GM12873 (cell line): ENCODE results near the gene AOPEP.

Source experiments
- TF ChIP-seq, protein P1 (sequence below): IDR thresholded peaks from 2 replicates; pipeline ENCODE4 v1.5.1; 2012; ENCODE audit warnings: low read depth, mild to moderate bottlenecking, moderate library complexity, low read length, control low read depth; ENCODE audit not compliant: insufficient read depth; ENCODE audit errors: missing control alignments

Gene AOPEP

DNA sequence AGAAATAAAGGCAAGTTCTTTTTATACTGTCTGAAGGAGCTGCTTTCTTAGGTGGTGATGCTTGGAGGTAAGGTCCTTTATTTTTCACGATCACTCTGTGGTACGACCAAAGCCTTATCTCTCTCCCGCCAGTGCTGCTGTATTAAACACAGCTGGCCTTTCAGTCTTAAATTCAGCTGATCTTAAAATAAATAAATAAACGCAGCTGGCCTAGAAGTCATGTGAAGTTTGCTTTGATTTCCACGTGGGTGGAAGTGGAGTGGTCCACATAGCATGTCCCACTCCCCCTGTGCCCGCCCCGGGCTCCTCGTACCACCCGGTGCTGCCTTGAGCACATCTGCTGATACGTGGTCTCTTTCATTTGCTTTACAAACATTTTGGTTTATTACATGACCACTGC, 330.6 kb downstream of the AOPEP start:
- TF ChIP-seq, protein P1, sequence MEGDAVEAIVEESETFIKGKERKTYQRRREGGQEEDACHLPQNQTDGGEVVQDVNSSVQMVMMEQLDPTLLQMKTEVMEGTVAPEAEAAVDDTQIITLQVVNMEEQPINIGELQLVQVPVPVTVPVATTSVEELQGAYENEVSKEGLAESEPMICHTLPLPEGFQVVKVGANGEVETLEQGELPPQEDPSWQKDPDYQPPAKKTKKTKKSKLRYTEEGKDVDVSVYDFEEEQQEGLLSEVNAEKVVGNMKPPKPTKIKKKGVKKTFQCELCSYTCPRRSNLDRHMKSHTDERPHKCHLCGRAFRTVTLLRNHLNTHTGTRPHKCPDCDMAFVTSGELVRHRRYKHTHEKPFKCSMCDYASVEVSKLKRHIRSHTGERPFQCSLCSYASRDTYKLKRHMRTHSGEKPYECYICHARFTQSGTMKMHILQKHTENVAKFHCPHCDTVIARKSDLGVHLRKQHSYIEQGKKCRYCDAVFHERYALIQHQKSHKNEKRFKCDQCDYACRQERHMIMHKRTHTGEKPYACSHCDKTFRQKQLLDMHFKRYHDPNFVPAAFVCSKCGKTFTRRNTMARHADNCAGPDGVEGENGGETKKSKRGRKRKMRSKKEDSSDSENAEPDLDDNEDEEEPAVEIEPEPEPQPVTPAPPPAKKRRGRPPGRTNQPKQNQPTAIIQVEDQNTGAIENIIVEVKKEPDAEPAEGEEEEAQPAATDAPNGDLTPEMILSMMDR = no peak

DNA sequence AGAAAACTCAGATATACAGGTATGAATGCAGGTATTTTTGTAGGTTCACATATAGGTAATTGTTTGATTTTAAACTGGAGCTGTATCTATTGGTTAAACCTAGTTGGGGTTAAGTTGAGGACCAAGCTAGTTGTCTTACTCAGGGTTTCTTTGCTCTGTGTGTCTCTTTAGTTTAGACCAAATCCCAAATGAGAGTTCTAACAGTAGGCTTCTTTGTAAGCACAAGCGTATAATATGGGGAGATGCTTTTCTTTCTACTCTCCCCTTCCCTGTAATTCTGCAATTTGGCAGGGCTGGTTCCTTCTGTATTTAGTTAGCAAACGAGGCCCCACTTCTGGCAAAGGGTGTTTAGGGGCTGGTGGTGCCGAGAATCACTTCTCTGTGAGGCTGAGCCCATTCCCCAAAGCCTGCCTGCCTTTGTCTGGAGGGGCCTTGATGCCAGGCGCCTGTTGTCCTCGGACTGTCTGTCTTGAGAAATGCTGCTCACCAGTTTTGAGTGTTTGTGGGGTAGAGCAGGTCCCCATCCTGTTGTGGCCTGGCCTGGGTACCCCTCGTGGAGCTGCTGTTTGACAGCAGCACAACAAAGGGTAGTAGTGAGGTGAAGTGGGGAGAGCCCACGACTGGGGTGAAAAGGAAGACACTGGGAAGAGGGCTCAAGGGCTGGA, 331.8 kb downstream of the AOPEP start:
- TF ChIP-seq, protein P1 = no peak

DNA sequence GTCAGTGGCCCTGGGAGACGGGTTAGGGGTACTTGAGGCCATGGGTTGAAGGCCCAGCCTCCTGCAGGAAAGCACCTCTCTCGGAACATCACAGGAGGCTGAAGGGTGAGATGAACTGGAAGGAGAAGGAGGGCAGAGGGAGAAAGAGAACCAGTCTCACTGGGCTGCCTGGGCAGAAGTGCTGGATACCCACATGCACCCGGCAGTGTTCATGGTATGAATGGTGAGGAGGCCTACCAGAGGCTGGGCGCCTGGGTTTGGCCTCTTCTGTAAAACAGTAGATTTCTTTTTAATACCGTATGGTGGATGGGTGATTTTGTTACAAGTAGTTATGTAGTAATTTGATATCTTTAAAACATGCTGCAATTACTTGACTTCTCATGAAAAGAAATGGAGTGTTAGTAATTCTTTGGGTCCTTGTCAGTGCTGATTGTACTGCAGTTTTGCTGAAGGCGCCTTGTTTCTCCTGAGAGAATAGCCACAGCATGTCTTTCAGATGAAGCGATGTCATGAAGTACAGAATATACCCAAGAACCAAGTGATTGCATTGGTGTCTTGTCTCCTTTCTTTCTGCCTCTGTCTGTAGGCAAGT, 332.4 kb downstream of the AOPEP start:
- TF ChIP-seq, protein P1 = no peak

DNA sequence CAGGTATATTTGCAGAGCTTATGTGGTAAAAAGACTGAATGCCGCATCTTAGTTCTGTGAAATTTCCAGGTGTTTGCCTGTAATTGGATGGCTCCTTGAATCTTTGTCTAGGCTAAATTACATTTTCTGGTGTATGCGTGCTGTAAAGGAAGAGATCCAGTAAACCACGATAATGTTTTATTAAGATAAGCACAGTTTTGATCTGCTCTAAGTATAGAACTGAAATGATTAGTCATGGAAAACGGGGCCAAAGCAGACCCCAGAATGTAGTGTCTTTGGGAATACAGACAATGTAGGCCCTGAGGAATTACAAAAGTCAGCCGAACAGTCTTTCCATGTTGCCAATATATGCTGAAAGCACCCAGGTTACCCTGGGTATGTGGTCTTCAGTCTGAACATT, 333.7 kb downstream of the AOPEP start:
- TF ChIP-seq, protein P1 = no peak

DNA sequence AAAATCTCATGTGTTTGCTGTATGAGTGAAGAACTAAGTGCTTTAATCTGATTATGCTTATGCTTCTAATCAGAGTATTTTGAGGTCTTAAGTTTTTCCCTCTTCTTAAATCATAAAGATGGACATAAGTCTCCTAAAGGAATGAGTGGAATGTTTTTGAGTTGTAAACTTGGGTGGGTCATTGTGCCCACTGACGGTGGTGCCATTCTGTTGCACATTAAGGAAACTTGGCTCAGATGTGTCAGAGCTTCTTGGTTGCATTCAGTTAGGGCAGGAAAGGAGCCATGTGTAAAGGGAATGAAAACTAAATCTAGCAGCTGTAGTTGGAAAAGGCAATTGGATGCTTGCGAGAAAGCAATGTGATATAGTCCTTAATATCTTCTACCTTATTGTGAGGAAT, 334.4 kb downstream of the AOPEP start:
- TF ChIP-seq, protein P1 = no peak

DNA sequence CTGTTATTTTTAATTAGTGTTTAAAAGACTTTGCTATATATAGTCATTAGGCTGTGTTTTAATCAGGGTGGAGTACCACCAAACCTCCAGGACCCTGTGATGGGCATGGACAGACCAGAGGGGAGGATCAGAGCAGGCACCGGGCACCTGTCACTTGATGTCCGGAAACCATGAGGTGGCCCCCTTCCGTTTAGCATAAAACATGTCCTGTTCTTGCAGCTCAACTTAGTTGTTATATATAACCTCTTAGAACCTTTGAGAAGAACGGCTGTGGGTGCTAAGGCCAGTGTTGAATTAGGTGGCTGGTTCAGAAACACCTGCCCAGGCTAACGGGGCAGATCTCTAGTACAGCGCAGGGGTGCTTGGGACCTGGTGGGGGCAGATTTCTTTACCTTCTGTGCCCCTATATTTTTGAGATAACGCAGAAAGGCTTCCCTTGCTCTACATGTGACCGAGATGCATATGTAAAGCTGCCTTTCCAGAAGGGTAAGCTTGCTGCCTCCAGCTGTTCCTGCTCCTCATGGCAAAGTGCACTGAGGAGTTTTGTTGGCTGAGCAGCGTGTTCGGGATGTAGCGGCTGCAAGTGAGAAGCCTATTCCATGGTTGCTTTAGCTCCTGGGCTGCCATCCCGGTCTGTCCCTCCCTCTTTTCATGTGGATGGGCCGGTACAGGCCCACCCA, 335.6 kb downstream of the AOPEP start:
- TF ChIP-seq, protein P1 = no peak

DNA sequence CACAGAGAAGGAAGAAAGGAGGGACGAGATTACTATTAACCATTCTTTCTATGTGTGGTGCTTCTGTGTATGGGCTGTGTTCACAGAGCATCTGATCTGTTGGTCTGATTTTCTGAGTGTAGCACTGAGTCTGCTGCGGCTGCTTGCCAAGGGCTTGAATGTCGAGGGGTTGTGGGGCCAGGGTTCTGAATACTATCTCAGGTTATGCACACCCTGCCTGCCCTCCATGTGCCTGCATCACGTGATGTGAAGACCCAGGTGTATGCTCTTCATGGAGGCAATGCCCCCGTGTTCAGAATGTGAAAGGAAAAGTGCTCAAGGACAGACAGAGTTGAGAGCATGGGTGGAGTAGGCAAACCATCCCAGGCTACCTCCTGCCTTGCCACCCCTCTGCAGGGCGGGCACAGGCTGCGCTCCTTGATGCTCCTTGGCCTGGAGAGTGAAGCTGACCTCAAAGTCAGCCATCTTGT, 336.1 kb downstream of the AOPEP start:
- TF ChIP-seq, protein P1 = no peak
